GM11168 (cell line): ENCODE measurements around the gene RIPK4.
"Not testable (repeated sequence)": the region's sequence is repeated elsewhere in the genome, so short reads cannot be mapped to it uniquely, and the experiment has no call there.

Experiments used
- in situ Hi-C: fragments of 300-500 bp; cut with MboI; formaldehyde crosslinking; loops from one replicate; pipeline ENCODE4 v1.12.0; 2022; ENCODE audit warnings: low sequenced_read_pairs; ENCODE audit not compliant: unreplicated experiment

Gene RIPK4

DNA sequence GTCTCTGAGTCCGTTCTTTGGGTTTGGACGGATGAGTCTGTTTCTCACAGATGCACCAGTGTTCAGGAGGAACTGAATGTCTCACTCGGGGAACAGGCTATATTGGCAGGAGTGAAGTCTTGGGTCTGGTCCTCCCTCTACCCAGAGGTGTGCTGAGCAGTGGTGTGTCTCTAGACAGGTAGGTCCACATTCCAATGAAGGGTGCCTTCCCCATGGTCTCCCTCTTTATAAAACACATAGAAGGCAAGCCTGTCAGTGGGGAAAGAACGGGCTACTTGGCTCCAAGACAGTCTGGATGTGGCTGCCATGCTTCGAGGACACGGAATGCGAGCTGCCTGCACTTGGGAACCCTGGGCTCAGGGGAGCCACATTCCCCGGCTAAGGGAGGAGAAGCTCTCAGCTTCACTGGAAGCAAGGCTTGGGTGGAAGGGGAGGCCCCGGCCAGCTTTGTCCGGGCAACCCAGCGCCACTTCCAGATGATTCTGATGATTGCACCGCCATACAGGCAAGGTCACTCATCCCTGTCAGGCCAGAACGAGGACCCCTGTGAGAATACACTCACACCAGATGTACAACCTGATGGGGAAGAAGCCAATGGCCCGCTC is 29.7 kb upstream of the RIPK4 start:
- in situ Hi-C loops: no loop called here

DNA sequence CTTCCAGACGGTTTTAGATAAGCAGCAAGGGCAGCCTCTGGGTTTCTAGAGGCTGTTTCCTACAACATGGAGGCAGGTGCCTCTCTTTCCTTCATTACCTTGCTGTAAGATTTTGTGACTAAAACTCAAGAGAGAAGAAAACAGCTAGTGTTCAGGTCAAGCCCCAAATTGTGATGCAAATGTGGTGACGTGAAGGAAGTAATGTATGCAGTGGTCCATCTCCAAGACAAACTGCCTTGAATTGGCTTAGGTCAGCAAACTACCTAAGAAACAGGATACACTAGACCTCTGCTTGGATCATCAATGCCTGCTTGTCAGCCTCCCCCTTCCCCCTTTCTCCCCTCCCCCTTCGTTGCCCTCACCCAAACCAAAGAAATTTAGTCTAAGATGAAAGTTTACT is 28.9 kb upstream of the RIPK4 start:
- in situ Hi-C loops: no loop called here

DNA sequence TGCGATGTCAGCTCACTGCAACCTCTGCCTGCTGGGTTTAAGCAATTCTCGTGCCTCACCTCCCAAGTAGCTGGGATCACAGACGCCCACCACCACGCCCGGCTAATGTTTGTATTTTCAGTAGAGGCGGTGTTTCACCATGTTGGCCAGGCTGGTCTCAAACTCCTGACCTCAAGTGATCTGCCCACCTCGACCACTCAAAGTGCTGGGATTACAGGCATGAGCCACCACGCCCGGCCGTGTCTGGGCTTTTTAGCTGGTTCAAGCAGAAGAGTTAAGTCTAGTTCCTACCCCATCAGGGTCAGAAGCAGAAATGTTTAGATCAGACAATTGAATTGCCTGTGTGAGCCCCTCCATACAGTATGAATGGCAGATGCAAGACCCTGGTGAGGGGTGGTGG is 27.7 kb upstream of the RIPK4 start:
- in situ Hi-C loops: no loop called here

DNA sequence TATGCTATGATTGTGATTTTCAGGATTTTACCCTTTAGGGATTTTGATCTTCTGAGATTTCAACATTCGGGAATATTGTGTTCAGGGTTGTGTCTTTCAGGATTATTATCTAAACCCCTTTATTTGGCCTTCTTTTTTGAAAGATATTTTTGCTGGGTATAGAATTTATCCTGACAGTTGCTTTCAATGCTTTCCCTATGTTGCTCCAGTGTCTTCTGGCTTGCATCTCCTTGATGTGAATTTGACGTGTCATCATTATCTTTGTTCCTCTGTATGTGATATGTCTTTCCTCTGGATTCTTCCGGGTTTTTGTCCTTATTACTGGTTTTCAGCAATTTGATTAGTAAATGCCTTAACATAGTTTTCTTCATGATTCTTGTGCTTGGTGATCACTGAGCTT is 25.9 kb upstream of the RIPK4 start:
- in situ Hi-C loops: no loop called here

DNA sequence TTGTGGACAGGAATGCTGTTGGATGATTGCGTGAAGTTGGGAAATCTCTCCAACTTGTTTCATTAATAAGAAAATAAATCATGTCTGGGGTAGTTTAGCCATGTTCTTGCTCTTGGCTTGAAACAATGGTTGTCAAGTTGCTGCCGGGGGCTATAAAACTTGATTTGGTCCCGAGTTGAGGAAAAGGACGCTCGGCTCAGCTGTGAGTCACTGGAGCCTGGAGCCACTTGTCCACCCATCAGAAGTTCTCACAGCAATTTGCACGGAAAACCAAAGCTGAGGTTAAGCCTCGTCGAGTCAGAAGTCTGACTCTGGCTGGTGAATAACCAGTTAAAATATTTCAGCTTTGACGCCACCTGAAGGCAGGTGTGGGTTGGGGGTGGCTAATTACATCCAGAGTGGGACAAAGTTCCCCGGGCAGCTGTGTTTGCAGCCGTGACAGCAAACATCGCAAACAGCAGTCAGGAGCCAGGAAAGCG is 19.7 kb upstream of the RIPK4 start:
- in situ Hi-C loops: no loop called here

DNA sequence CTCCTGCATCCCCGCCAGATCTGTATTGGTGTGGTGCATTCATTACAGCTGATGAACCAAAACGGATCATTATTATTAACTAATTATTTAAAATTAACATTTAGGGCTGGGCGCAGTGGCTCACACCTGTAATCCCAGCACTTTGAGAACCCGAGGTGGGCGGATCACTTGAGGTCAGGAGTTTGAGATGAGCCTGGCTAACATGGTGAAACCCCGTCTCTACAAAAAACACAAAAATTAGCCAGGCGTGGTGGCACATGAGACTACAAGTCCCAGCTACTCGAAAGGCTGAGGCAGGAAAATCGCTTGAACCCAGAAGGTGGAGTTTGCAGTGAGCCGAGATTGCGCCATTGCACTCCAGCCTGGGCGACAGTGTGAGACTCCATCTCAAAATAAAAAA is 18.4 kb upstream of the RIPK4 start:
- in situ Hi-C loops: not testable (repeated sequence)

DNA sequence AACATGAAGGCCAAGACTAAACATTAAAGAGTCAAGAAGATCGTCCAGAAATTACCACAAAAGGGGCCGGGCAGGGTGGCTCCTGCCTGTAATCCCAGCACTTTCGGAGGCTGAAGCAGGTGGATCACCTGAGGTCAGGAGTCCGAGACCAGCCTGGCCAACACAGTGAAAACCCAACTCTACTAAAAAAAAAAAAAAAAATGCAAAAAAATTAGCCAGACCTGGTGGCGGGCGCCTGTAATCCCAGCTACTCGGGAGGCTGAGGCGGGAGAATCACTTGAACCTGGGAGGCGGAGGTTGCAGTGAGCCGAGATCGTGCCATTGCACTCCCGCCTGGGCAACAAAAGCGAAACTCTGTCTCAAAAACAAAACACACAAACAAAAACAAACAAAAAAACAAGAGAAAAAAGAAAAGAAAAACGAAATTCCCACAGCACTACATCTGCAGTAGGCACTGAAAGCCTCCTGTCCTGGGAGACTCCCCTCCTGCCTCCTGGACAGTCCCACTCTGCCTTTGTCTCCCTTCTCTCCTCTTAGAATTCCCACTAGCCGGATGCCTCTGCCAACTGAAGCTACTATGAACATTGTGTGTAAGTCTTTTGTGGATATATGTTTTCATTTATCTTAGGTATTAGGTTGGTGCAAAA is 17.7 kb upstream of the RIPK4 start:
- in situ Hi-C loops: no loop called here

DNA sequence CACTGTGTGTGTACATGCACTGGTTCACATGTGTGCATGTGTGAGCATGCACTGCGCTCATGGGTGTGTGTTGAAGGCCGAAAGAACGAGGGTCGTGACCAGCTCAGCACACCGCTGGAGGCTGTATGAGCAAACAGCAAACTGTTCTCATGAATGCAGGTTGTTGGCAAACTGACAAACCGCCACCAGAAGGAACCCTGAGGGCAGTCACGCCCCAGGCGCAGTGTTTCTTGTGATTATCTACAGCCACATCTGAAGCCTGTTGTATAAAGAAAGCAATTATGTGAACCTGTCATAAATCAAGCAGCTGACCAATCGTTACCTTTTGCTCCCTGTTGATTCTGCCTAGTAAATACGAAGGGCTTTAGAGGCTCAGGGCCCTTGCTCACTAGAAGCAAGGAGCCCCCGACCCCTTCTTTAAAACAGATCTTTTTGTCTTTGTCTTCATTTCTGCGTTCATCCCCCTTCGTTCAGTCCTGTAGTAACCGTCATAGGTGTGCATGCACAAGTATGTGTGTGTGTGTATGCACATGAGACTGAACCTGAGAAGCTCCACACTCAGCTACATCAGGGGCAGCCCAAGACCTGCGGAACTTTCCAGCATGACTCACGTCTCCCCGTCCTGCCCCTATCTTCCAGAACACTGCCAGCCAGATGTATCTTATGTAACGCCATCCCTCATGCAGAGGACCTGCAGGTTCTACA is 16.8 kb upstream of the RIPK4 start:
- in situ Hi-C loops: no loop called here

DNA sequence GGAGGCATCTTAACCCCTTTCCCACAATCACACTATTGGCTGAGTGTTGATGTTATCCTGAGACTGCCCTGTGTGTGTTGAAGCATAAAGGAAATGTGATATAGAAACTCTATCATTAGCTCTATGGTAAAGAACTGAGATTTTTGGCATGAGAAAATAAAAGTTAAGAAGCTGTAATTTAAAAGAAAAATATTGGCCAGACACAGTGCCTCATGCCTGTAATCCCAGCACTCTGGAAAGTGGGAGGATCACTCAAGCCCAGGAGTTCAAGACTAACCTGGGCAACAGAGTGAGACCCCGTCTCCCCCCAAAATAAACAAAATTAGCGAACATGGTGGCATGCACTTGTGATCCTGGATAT is 14.2 kb upstream of the RIPK4 start:
- in situ Hi-C loops: no loop called here

DNA sequence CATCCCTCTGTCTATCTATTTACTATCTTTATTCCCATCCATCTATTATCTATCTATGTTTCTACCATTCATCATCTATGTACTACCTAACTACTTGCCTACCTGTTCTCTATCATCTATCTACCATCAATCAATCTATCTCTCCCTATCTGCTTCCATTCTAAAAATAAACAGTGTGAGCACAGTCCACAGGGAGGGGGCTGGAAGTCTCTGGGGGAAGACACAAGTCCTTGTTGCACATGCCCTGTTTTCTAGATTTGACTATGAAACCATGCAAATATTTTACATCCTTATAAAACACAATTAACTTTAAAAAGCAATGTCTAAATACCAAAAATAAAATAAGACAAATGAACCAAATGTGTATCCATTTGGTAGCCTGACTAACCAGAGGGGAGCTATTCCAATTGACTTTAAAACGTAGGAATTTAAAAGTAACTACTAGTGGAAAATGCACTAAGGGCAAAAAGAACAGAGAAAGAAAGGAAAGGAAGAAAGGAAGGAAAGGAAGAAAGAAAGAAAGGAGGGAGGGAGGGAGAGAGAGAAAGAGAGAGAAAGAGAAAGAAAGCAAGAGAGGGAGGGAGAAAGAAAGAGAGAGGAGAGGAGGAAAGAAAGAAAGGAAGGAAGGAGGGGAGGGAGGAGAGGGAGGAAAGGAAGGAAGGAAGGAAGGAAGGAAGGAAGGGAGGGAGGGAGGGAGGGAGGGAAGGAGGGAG is 13.6 kb upstream of the RIPK4 start:
- in situ Hi-C loops: no loop called here

DNA sequence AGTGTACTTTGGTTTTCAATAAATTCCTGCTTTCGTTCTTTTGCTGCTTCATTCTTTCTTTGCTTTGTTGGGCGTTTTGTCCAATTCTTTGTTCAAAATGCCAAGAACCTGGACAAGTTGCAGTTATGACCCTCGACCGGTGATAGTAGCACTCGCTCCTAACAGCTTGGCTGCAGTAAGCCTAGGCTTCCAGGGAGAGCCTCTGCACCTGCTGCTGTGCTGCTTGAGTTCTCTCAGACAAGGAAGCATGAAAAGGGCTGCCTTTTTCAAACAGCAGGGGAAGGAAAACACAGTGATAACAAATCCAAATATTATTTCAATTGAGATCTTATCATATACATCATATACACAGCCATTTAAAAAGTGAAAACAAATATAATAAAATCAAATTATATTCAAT is 12.8 kb upstream of the RIPK4 start:
- in situ Hi-C loops: no loop called here

DNA sequence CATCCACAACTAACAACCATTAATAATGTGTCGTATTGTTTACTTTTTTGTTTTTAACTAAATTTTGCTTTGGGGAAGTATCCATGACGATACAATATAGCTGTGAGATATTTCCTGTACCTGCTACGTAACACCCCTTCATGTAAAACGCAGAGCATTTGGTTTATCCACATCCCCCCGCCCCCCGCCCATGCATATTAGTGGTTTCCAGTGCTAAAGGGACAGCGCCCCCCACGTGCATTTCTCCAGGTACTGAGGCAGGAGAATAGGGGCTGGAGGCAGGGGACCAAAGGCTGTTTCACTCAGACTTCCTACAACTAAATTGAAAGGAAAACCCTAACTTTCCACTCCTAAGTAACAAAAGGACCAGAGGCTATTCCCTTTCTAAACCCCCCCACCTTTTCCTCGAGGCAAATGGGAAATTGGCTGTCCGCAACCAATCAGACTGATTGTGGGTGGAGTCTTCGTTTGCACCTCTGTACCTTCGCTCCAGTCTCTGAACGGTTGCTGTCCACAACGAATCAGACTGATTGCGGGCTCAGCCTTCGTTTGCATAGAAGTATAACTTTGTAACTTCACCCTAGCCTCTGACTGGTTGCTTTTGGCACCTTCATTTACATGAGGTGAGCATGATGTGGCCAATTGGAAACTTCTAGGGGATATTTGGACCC is 12.2 kb upstream of the RIPK4 start:
- in situ Hi-C loops: no loop called here

DNA sequence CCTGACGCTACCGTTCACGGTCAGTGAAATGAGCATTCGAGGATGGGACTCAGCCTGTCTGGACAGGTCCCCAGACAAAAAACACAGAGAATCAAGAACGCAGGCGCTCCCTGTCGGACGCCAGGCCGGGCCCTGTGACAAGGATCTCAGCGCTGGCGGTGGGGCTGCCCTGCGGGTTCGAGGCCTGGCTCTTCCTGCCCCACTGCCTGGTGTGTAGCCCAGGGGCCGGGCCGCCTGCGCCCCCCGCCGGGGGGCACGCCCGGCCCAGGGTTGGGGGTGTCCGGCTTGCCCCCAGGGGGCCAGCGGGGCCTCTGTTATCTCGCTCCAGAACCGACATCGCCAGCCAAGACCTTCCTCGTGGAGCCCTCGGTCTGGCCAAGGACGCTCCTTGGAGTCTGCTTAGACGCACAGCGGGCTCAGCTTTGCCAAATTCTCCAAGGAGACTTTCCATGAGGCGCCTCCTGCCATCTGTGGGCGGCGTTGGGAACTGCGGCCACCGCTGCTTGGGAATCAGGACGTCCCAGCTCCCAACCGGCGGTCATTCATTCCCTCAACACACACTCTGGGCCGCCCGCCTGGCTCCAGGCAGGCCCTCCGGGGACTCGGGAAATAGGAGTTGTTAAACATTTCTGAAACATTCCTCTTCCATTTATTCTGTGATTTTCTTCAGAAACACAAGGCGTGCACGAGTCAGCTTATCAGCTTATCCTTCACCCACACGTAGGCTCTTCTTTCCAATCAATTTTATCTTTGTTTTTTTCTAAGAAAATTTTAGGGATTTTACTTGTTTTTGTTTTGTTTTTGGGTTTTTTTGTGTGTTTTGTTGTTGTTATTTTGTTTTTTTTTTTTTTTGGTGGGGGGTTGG is 11.3 kb upstream of the RIPK4 start:
- in situ Hi-C loops: no loop called here

DNA sequence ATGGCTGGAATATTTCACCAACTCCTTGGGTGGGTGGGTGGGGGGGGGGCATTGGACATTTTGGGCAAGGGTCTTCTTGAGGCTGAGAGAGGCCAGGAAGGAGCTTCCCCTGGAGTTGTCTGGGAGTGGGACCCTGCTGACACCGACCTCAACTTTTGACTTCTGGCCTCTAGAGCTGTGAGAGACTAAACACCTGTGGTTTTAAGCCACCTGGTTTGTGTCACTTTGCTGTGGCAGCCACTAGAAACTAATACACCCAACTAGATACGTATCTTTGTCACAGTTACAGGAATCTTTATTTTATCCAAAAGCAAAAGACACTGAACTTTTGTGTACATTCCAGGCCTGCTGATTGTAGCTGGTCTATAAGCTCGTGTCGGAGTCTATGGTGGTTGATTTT is 9.9 kb upstream of the RIPK4 start:
- in situ Hi-C loops: no loop called here

DNA sequence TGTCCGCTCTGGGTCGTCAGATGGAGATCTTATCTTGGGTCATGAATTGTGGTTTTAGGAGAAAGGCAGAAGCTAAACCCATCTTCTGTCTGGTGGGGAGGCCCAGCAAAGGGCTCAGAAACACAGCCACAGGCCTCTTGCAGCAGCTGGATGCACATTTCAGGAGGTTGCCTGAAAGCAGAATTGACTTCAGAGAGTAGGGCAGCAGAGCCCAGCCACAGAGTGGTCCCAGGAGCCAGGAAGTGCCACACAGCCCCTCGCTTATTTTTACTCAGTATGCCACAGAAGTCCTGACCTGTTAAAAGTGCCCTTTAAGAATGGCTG is 8.3 kb upstream of the RIPK4 start:
- in situ Hi-C loops: no loop called here

DNA sequence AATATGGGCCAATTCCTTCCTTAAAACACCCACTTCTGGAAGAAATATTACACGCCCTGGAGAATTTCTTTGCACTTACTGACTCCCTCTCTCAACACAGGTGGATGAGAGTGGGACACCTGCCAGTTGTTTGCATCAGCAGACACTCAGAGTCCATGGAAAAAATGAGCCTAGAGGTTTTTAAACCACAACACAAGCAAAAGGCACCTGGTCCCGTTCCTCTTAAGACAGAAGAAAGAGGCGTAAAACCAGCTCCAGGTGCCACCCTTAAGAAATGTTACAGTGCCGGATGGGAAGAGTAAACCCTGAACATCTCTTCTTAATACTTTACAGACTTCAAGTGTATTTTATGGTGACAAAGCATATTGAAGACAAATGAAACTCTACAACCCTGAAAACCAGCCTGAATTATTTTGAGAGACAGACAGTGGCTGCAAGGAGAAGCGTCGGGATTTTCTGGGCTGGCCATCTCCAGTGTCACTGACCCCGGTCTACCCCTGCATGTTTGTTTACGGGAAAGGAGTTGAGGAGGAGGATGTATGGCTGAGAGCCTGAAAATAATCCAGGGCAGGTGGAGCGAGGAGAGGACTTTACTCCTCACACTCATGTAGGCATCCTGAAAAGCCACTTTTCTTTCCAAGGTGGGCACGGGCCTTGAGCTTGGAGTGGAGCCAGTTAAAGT is 7.8 kb upstream of the RIPK4 start:
- in situ Hi-C loops: no loop called here

DNA sequence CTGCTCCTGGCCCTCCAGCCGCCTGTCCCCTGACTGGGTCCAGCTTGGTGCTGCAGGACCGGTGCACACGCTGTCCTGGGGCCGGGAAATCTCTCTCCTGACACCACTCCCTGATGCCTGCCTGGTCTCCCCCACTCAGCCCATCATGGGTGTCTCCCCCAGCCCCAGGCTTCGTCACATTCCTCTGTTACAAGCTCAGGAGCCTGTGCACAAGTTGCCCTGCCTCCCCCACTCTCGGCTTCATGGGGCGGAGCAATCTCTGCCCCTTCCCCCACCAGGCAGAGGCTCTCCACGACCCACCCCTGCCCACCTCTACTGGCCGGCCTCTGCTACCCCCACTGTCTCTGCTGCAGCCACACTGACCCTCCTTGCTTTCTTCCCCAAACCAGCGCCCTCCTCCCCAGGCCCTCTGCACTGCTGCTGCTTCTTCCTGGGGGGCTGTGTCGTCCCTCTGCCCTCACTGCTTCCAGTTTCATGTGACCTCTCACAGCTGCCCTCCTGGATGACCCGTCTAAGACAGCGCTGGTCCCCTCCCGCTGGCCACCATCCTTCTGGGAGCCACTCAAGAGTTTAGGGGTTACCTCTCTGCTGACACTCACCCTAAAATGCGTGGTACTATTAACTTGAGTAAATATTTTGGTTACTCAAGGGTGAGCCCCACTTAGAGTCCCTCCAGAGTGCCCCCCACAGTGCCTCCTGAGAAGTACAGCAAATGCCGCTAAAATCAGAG is 5.7 kb upstream of the RIPK4 start:
- in situ Hi-C loops: no loop called here

DNA sequence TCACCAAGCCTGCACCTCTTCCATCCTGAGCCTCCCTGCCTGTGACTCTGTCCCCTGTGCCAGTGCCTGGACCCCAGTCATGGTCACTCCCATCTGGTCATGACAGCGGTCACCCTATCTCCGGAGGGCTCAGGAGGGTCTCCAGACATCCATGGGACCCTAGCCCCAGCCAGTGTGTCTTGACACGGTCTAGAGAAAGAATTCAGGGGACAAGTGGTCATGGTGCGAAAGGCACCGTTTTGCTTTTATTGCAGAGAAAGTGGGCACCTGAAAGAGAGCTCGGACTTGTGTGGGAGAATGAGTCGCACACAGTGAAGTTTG is 4.7 kb upstream of the RIPK4 start:
- in situ Hi-C loops: no loop called here
